Keratinocyte (primary cell): Measurements from ENCODE around the gene POLA1. TPM values are rescaled to one million over a fixed set of nuclear protein-coding genes. Genes with fewer than 3 reads are reported as not detected.
A peak's percentile ranks its signal among the peaks of the same experiment; 100 is the strongest.

Experiments
- DNase-seq: peaks from one replicate; pipeline ENCODE4 v3.0.0-alpha.2; 2011; ENCODE audit warnings: low read depth, missing footprints, low spot score
- FAIRE-seq: peaks from 2 replicates; lab custom pipeline; 2011; peaks lifted over from hg19 to GRCh38; lab: Jason Lieb, UNC
- H2AFZ ChIP-seq: 2 replicates; pipeline ENCODE4 v1.6.0; 2012; ENCODE audit warnings: low read length, control low read depth, inconsistent platforms; ENCODE audit not compliant: control insufficient read depth
- H3K27ac ChIP-seq: 2 replicates; pipeline ENCODE4 v1.5.1; 2011; ENCODE audit warnings: low read length; ENCODE audit not compliant: control insufficient read depth, insufficient read depth
- H3K27me3 ChIP-seq: 3 replicates; pipeline ENCODE4 v1.6.0; 2011; ENCODE audit warnings: low read length; ENCODE audit not compliant: control insufficient read depth, insufficient read depth; ENCODE audit errors: extremely low read depth
- H3K36me3 ChIP-seq, 2 experiments: 2 replicates in 1 of 2; 3 replicates in 1 of 2; pipeline ENCODE4 v1.5.1; 2011; ENCODE audit warnings: low read length in 2 of 2, mild to moderate bottlenecking in 1 of 2; ENCODE audit not compliant: control insufficient read depth in 2 of 2, insufficient read depth in 2 of 2; ENCODE audit errors: extremely low read depth in 1 of 2
- H3K4me1 ChIP-seq: 3 replicates; pipeline ENCODE4 v1.5.1; 2011; ENCODE audit warnings: low read length; ENCODE audit not compliant: control insufficient read depth, insufficient read depth; ENCODE audit errors: extremely low read depth
- H3K4me2 ChIP-seq: 3 replicates; pipeline ENCODE4 v1.6.0; 2011; ENCODE audit warnings: low read depth, low read length; ENCODE audit not compliant: control insufficient read depth, insufficient read depth; ENCODE audit errors: extremely low read depth
- H3K4me3 ChIP-seq, 3 experiments: fragments of 200-600 bp in 1 of 3; sonication (generic) in 1 of 3; 2 replicates in 2 of 3; 3 replicates in 1 of 3; pipeline ENCODE4 v1.5.1; 2011 to 2016; ENCODE audit warnings: low read length in 3 of 3, mild to moderate bottlenecking in 3 of 3, control low read depth in 2 of 3, inconsistent platforms in 1 of 3, low read depth in 1 of 3, mixed read lengths in 1 of 3, mixed run types in 1 of 3, moderate library complexity in 1 of 3; ENCODE audit not compliant: control insufficient read depth in 2 of 3, insufficient read depth in 2 of 3; ENCODE audit errors: extremely low read depth in 1 of 3
- H3K79me2 ChIP-seq: 2 replicates; pipeline ENCODE4 v1.6.0; 2012; ENCODE audit warnings: low read length; ENCODE audit not compliant: control insufficient read depth, insufficient read depth
- H3K9ac ChIP-seq: 3 replicates; pipeline ENCODE4 v1.6.0; 2011; ENCODE audit warnings: low read length; ENCODE audit not compliant: control insufficient read depth, insufficient read depth; ENCODE audit errors: extremely low read depth
- H3K9me1 ChIP-seq: 3 replicates; pipeline ENCODE4 v1.6.0; 2011; ENCODE audit warnings: low read length; ENCODE audit not compliant: control insufficient read depth, insufficient read depth; ENCODE audit errors: extremely low read depth
- H3K9me3 ChIP-seq: 2 replicates; pipeline ENCODE4 v1.5.1; 2012; ENCODE audit warnings: low read depth, low read length; ENCODE audit not compliant: control insufficient read depth
- H4K20me1 ChIP-seq: 3 replicates; pipeline ENCODE4 v1.6.0; 2011; ENCODE audit warnings: low read length; ENCODE audit not compliant: control insufficient read depth, insufficient read depth; ENCODE audit errors: extremely low read depth
- CTCF ChIP-seq, 3 experiments: IDR thresholded peaks in 1 of 3; conservative IDR thresholded peaks in 1 of 3; optimal IDR thresholded peaks in 1 of 3; 2 replicates in 2 of 3; 3 replicates in 1 of 3; pipeline versions ENCODE3 to v1.5.1; 2011; ENCODE audit warnings: low read length in 3 of 3, mild to moderate bottlenecking in 3 of 3, moderate library complexity in 2 of 3, control low read depth in 1 of 3, inconsistent platforms in 1 of 3; ENCODE audit not compliant: insufficient read depth in 2 of 3; ENCODE audit errors: extremely low read depth in 1 of 3
- EZH2 ChIP-seq: IDR thresholded peaks from one replicate; pipeline ENCODE4 v1.6.1; 2012; ENCODE audit warnings: inconsistent platforms, mild to moderate bottlenecking, low read length, moderate library complexity
- dilution Hi-C: fragments of 300-500 bp; cut with MboI; formaldehyde crosslinking; loops from one replicate; pipeline ENCODE4 v1.7.0; 2020; ENCODE audit warnings: low sequenced_read_pairs; ENCODE audit not compliant: extremely low pct_ligation_motif_present
- polyA plus RNA-seq, 5 experiments: library from polyadenylated mRNA; depleted of rRNA in 3 of 5; stranded (reverse) in 3 of 5; stranded (forward) in 1 of 5; unstranded in 1 of 5; fragments of >200 nt; gene quantifications; 1 replicate in 1 of 5; 2 replicates in 3 of 5; 3 replicates in 1 of 5; pipeline versions ENCODE4 v1.2.1 to v1.2.3, GENCODE V29; 2011 to 2012; ENCODE audit warnings: missing spikeins in 2 of 5, low read depth in 1 of 5, low replicate concordance in 1 of 5

Gene POLA1
- polyA plus RNA-seq, 1 donor (not counting 4 experiments of a cell fraction or from before 2014, with no cell fraction given), result 3.9 TPM

- Histone ChIP-seq H3K79me2 (no peaks in the 10 kb centered on the region), H2AFZ (no peak overlapping the region), H3K9me3 (no peaks in the 10 kb centered on the region), H3K4me1 (no peaks in the 10 kb centered on the region), H3K27ac (no peak overlapping the region), H3K4me3 (no peak overlapping the region), H3K27me3 (no peaks in the 10 kb centered on the region), H3K9ac (no peak overlapping the region), H3K9me1 (no peaks in the 10 kb centered on the region), H3K36me3 (no peaks in the 10 kb centered on the region), H3K4me2 (no peak overlapping the region), H4K20me1 (no peaks in the 10 kb centered on the region)
- dilution Hi-C loops, result no loop called here
- no peak for DNase-seq
- FAIRE-seq, result no peak
- TF ChIP-seq CTCF (optimal IDR thresholded peaks at IDR 0.05 in 1 of 3, IDR thresholded peaks at IDR 0.05 in 1 of 3, conservative IDR thresholded peaks at IDR 0.05 in 1 of 3; ENCODE audit: extremely low read depth in 1 of 3, insufficient read depth in 2 of 3, low read length in 3 of 3) (no peak), EZH2 (no peak)
Measured at GRCh38 chrX:24673424-24673823, 20.3 kb upstream of the POLA1 start.

- Histone ChIP-seq H2AFZ (no peak overlapping the region), H3K27me3 (no peaks in the 10 kb centered on the region), H3K4me1 (no peaks in the 10 kb centered on the region), H3K9me1 (no peaks in the 10 kb centered on the region), H4K20me1 (no peaks in the 10 kb centered on the region), H3K27ac (no peak overlapping the region), H3K4me2 (no peak overlapping the region), H3K4me3 (no peak overlapping the region), H3K9ac (no peak overlapping the region), H3K9me3 (no peaks in the 10 kb centered on the region), H3K79me2 (no peaks in the 10 kb centered on the region), H3K36me3 (no peaks in the 10 kb centered on the region)
- DNase-seq, result no peak
- no peak for TF ChIP-seq EZH2
- TF ChIP-seq CTCF (optimal IDR thresholded peaks at IDR 0.05 in 1 of 3, IDR thresholded peaks at IDR 0.05 in 1 of 3, conservative IDR thresholded peaks at IDR 0.05 in 1 of 3; ENCODE audit: extremely low read depth in 1 of 3, insufficient read depth in 2 of 3, low read length in 3 of 3), result peak; percentile 27 to 53 (median 38)
- dilution Hi-C loops, result no loop called here
- FAIRE-seq, result no peak
Measured at GRCh38 chrX:24676403-24677024, 17.2 kb upstream of the POLA1 start.
